KMS-11 (cell line): ENCODE measurements around the gene CTRL.

ENCODE experiments used
- H2AFZ ChIP-seq: fragments of 200-600 bp; sonication (generic); 2 replicates; pipeline ENCODE4 v1.6.1; 2016; ENCODE audit warnings: antibody characterized with exemption, mixed run types, low read depth
- H3K27ac ChIP-seq: fragments of 200-600 bp; sonication (generic); 2 replicates; pipeline ENCODE4 v1.6.1; 2016; ENCODE audit warnings: mild to moderate bottlenecking, mixed run types
- H3K27me3 ChIP-seq: fragments of 200-600 bp; sonication (generic); 2 replicates; pipeline ENCODE4 v1.6.1; 2017; ENCODE audit warnings: mild to moderate bottlenecking, low read depth, mixed run types, moderate library complexity; ENCODE audit not compliant: insufficient read depth
- H3K36me3 ChIP-seq: fragments of 200-600 bp; sonication (generic); 2 replicates; pipeline ENCODE4 v1.6.1; 2017; ENCODE audit warnings: mild to moderate bottlenecking, mixed run types; ENCODE audit not compliant: insufficient read depth
- H3K4me1 ChIP-seq: fragments of 200-600 bp; sonication (generic); 2 replicates; pipeline ENCODE4 v1.6.1; 2016; ENCODE audit warnings: mild to moderate bottlenecking, low read depth, mixed run types; ENCODE audit not compliant: poor library complexity, severe bottlenecking
- H3K4me2 ChIP-seq: fragments of 200-600 bp; sonication (generic); 2 replicates; pipeline ENCODE4 v1.7.0; 2016; ENCODE audit warnings: mild to moderate bottlenecking, mixed run types
- H3K4me3 ChIP-seq: fragments of 200-600 bp; sonication (generic); IDR thresholded peaks from 2 replicates; pipeline ENCODE4 v1.6.1; 2017; ENCODE audit warnings: low read depth, low read length, mixed read lengths; ENCODE audit not compliant: insufficient read depth
- H3K79me2 ChIP-seq: fragments of 200-600 bp; sonication (generic); 2 replicates; pipeline ENCODE4 v1.6.1; 2016; ENCODE audit warnings: low read depth, mixed run types; ENCODE audit not compliant: insufficient read depth
- H3K9ac ChIP-seq: fragments of 200-600 bp; sonication (generic); 2 replicates; pipeline ENCODE4 v1.6.1; 2016; ENCODE audit warnings: mild to moderate bottlenecking, mixed run types
- H4K20me1 ChIP-seq: fragments of 200-600 bp; sonication (generic); 2 replicates; pipeline ENCODE4 v1.6.1; 2016; ENCODE audit warnings: mild to moderate bottlenecking, mixed run types; ENCODE audit not compliant: insufficient read depth
- CTCF ChIP-seq: fragments of 200-600 bp; sonication (generic); conservative IDR thresholded peaks from 2 replicates; pipeline ENCODE4 v1.6.1; 2017; ENCODE audit warnings: low read depth, mild to moderate bottlenecking, antibody characterized with exemption, low read length, moderate library complexity, mixed read lengths

Gene CTRL

GRCh38 chr16:67914758-67915495, 16.7 kb downstream of the CTRL start:
- 0 out of 2 replicates have a peak, but pooled peaks cover 6% of the 10 kb centered on the region for H3K79me2 ChIP-seq
- no peak overlapping the region for H3K4me2 ChIP-seq
- no peak overlapping the region for H3K9ac ChIP-seq
- H3K4me3 ChIP-seq: no peak overlapping the region
- H2AFZ ChIP-seq: no peak overlapping the region
- H3K27ac ChIP-seq: no peak overlapping the region
- TF ChIP-seq CTCF: no peak
- no peaks in the 10 kb centered on the region for H4K20me1 ChIP-seq
- H3K27me3 ChIP-seq: no peaks in the 10 kb centered on the region
- H3K4me1 ChIP-seq: peaks cover 6% of the 10 kb centered on the region
- no peaks in the 10 kb centered on the region for H3K36me3 ChIP-seq

- Histone ChIP-seq H3K79me2 (0 out of 2 replicates have a peak, but pooled peaks cover 6% of the 10 kb centered on the region), H3K27me3 (no peaks in the 10 kb centered on the region), H3K36me3 (no peaks in the 10 kb centered on the region), H3K9ac (no peak overlapping the region), H3K4me1 (peaks cover 12% of the 10 kb centered on the region), H3K4me3 (no peak overlapping the region), H2AFZ (no peak overlapping the region), H3K4me2 (peak overlapping the region; percentile 3; the same call in 1 of the 2 replicates), H4K20me1 (no peaks in the 10 kb centered on the region), H3K27ac (peak overlapping the region; percentile 27; the same call in 1 of the 2 replicates)
- no peak for TF ChIP-seq CTCF
Measured at GRCh38 chr16:67910158-67910557, 21.5 kb downstream of the CTRL start.

- H3K4me2 ChIP-seq: no peak overlapping the region; the same call in 1 of the 2 replicates
- no peak overlapping the region for H3K4me3 ChIP-seq
- no peak for TF ChIP-seq CTCF
- H3K79me2 ChIP-seq: no peaks in the 10 kb centered on the region
- peaks cover 12% of the 10 kb centered on the region for H3K4me1 ChIP-seq
- no peak overlapping the region for H2AFZ ChIP-seq
- peak overlapping the region; percentile 27; the same call in 1 of the 2 replicates for H3K27ac ChIP-seq
- no peaks in the 10 kb centered on the region for H4K20me1 ChIP-seq
- H3K9ac ChIP-seq: no peak overlapping the region
- no peaks in the 10 kb centered on the region for H3K27me3 ChIP-seq
- no peaks in the 10 kb centered on the region for H3K36me3 ChIP-seq
Measured at GRCh38 chr16:67909056-67909742, 22.5 kb downstream of the CTRL start.

- H3K27ac ChIP-seq: no peak overlapping the region
- H3K27me3 ChIP-seq: no peaks in the 10 kb centered on the region
- H3K4me1 ChIP-seq: peaks cover 12% of the 10 kb centered on the region
- no peak overlapping the region for H3K4me3 ChIP-seq
- no peak overlapping the region for H3K4me2 ChIP-seq
- no peak for TF ChIP-seq CTCF
- H3K36me3 ChIP-seq: no peaks in the 10 kb centered on the region
- H3K79me2 ChIP-seq: no peaks in the 10 kb centered on the region
- no peak overlapping the region for H3K9ac ChIP-seq
- no peak overlapping the region for H2AFZ ChIP-seq
- H4K20me1 ChIP-seq: no peaks in the 10 kb centered on the region
Measured at GRCh38 chr16:67907397-67908180, 24.1 kb downstream of the CTRL start.
